Astrocyte (in vitro differentiated cells and primary cell): ENCODE data around the gene KXD1.

Experiments
- EZH2 ChIP-seq: IDR thresholded peaks from 2 replicates; pipeline ENCODE4 v1.6.1; 2012; ENCODE audit warnings: mild to moderate bottlenecking, low read length, inconsistent platforms; ENCODE audit not compliant: insufficient read depth
- TF ChIP-seq, protein P1 (sequence below): IDR thresholded peaks from 2 replicates; pipeline ENCODE4 v1.5.1; 2011; ENCODE audit warnings: low read depth, mild to moderate bottlenecking, inconsistent platforms, low read length, moderate library complexity; ENCODE audit not compliant: insufficient read depth

DNA sequence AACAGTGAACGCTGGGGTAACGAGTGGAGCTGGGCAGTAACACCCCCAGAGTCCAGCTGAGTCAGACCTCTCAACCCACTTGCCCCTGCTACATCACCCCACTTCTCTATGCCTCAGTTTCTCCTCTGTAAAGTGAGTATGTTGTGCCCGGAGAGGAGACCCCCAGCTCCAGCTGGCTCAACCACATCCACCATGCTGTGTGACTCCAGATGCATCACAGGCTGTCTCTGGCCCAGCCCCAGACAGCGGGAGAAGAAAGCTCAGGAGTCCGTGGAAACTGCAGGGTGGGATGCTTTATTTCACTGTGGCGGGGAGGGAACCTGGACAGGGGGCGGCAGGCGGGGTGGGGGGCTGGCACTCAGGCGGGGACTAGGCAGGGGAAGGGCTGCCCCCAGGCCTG, 26.2 kb upstream of the KXD1 start:
- TF ChIP-seq, protein P1, sequence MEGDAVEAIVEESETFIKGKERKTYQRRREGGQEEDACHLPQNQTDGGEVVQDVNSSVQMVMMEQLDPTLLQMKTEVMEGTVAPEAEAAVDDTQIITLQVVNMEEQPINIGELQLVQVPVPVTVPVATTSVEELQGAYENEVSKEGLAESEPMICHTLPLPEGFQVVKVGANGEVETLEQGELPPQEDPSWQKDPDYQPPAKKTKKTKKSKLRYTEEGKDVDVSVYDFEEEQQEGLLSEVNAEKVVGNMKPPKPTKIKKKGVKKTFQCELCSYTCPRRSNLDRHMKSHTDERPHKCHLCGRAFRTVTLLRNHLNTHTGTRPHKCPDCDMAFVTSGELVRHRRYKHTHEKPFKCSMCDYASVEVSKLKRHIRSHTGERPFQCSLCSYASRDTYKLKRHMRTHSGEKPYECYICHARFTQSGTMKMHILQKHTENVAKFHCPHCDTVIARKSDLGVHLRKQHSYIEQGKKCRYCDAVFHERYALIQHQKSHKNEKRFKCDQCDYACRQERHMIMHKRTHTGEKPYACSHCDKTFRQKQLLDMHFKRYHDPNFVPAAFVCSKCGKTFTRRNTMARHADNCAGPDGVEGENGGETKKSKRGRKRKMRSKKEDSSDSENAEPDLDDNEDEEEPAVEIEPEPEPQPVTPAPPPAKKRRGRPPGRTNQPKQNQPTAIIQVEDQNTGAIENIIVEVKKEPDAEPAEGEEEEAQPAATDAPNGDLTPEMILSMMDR = no peak
- TF ChIP-seq EZH2 = no peak
